Measurements from ENCODE around the gene TMEM154. TPM values are rescaled to one million over a fixed set of nuclear protein-coding genes. Genes with fewer than 3 reads are reported as not detected.
A peak's percentile ranks its signal among the peaks of the same experiment; 100 is the strongest.

Gene TMEM154
- polyA plus RNA-seq, 1 donor: 0.83 TPM

GRCh38 chr4:152590179-152591031, 89.4 kb downstream of the TMEM154 start:
- peak; percentile 15 for DNase-seq

DNA sequence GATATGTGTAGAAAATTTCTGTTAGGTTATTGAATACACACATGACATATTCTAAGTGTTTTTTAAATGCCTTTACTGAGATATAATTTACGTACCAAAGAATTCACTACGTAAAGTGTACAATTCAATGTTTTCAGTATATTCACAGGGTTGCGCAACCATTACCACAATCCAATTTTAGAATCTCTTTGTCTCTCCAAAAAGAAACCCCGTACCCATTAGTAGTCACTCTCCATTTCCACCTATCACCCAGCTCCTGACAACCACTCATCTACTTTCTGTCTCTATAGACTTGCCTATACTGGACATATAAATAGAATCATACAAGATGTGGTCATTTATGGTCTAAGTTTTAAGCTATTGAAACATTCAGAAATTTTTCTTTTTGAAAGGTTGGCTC, 90.9 kb downstream of the TMEM154 start:
- DNase-seq: no peak

GRCh38 chr4:152587127-152587526, 92.7 kb downstream of the TMEM154 start:
- no peak for DNase-seq

DNA sequence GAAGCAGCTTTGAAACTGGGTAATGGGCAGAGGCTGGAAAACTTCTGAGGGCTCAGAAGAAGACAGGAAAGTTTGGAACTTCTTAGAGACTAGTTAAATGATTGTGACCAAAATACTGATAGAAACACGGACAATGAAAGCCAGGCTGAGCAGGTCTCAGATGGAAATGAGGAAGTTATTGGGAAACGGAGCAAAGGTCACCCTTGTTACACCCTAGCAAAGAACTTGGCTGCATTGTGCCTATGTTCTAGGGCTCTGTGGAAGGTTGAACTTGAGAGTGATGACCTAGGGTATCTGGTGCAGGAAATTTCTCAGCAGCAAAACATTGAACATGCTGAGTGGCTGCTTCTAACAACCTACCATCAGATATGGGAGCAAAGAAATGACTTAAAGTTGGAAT, 93.1 kb downstream of the TMEM154 start:
- DNase-seq: no peak

DNA sequence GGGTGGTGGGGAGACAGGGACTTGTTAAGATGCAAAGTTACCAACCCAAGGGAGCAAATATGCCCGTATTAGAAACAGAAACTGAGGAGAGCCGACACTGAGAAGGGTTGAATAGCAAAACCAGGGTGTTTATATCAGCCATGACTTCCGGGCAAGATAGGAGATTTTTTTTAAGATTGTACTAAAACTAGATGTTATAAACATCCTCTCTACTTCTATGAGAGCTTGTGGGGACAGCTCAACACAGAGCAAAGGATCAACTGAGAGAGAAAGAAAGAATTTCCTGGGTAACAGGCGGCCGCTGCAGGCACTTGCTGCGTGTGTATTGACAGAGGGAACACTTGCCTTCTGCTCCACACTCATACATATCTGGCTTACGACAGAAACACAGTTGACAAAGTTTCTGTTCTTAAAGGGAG, 94.8 kb downstream of the TMEM154 start:
- DNase-seq: no peak

- DNase-seq: no peak
These were observed 98.1 kb downstream of the TMEM154 start for GRCh38 chr4:152581536-152582160.

DNA sequence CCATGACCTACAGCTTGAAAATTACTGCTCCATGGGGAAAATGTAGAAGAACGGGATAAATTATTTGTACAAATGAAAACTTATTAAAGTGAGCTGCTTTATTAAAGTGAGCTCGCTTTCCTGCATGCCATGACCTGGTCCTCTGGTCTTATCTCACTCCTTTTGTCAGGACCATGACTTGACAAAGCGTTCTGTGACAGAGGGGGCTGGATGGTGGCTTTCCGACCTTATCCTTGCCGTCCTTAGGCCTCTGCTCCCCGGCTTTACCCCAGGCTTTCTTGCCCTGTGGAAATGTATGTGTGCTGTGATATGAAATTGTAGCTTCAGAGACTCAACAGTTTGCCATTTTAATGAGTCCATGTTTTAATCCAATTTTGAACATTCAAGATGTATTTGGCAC, 99.9 kb downstream of the TMEM154 start:
- no peak for DNase-seq

- no peak for DNase-seq
These were observed 100.6 kb downstream of the TMEM154 start for GRCh38 chr4:152579107-152579764.

GRCh38 chr4:152578670-152579069, 101.1 kb downstream of the TMEM154 start:
- no peak for DNase-seq

- no peak for DNase-seq
These were observed 101.9 kb downstream of the TMEM154 start for GRCh38 chr4:152577708-152578396.

DNA sequence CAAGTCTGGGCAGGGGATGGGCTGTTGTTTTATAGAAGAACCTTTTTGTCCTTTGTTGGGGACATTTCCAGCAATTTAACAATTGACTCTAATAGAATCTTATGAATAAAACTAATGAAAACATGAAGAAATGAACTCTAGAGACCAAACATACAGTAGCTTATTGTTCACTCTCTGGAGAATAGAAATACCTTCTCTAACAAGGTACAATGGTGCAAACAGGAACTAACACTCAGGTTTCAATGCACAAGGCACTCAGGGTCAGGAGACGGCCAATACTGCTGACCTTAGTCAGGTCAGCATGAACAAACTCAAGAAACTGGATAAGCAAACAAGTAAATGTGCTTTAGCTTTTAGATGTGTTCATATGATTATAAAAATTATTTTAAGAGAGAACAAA, 104.3 kb downstream of the TMEM154 start:
- no peak for DNase-seq

- no peak for DNase-seq
These were observed 105.9 kb downstream of the TMEM154 start for GRCh38 chr4:152573861-152574260.

DNA sequence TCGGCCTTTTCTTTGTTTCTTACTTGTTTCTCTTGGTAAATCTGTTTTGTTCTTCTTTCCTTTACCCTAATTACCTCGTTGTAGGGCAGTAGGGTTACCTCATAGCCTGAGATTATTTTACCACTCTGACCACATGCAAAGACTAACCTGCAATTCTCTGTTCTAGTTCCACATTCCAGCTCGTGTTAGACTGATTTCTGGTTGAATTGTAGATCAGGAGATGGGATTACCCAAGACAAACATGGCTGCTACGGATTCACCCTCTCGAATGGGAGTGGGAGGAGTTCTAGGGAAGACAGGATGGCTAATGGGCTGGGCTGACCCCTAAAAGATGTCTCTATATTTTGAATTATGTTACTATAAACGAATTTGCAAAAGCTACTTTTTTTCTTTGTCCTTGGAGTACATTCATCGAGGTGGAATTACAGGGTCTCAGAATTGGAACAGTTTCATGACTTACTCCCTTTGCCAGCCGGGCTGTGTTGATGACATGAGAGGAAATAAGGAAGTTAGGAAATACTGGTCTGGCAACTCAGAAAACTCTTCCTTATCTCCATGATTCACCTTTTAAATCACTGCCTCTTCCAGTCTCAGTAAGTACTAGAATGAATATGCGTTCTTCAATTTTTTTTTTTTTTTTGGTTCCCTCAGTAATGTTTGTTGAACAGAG, 107.2 kb downstream of the TMEM154 start:
- DNase-seq: no peak

GRCh38 chr4:152571770-152572169, 108.0 kb downstream of the TMEM154 start:
- no peak for DNase-seq

DNA sequence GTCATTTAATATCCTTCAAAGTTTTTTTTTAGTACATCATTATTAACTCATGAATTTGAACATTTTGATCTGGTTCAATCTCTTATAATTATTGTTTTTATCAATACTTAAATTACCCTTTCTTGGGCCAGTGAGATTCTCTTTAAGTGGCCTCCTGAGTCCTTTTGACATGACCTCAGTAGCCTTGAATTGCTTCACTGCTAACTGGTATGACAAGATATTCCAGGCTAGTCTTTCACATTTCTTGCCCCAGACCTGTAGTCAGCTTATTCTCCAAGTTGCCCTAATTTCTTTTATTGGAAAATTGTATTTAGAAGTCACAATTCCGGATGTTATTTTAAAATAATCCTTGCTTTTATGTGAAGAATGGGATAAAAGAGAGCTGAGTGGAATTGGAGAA, 108.5 kb downstream of the TMEM154 start:
- no peak for DNase-seq

Other genes with a start within 250 kb of the TMEM154 start
- gene FBXW7, start 143.9 kb downstream of the TMEM154 start, polyA plus RNA-seq (ENCODE audit: insufficient read length): 35.8 TPM
- 1.6 TPM for gene TIGD4, start 99.7 kb upstream of the TMEM154 start, polyA plus RNA-seq (ENCODE audit: insufficient read length)
- 18.8 TPM for gene ARFIP1, start 100.0 kb upstream of the TMEM154 start, polyA plus RNA-seq (ENCODE audit: insufficient read length)